SK-N-SH (cell line): ENCODE results near the gene SCN8A. TPM values are rescaled to one million over a fixed set of nuclear protein-coding genes. Genes with fewer than 3 reads are reported as not detected.

ENCODE experiments used
- CTCF ChIA-PET: fragments of 300-600, 350-600 bp; formaldehyde crosslinking; extraction: SDS; loops from one replicate; lab custom pipeline; 2021; lab: Yijun Ruan, JAX
- POLR2A ChIA-PET: fragments of 350-600 bp; sonication (Branson Sonifier 250); formaldehyde crosslinking; extraction: SDS; loops from one replicate; lab custom pipeline; 2020; ENCODE audit warnings: antibody characterized with exemption, inconsistent platforms; lab: Yijun Ruan, JAX
- DNase-seq: peaks from one replicate; pipeline ENCODE4 v3.0.0; 2012
- H2AFZ ChIP-seq: fragments of 200-600 bp; sonication (generic); 2 replicates; pipeline ENCODE4 v1.8.1; 2016; ENCODE audit warnings: antibody characterized with exemption, mild to moderate bottlenecking, low read depth
- H3F3A ChIP-seq: fragments of 200-600 bp; sonication (generic); replicated peaks from 2 replicates; pipeline ENCODE3; 2016; ENCODE audit warnings: antibody characterized with exemption, mild to moderate bottlenecking; ENCODE audit not compliant: insufficient read depth
- H3K27ac ChIP-seq, 2 experiments: fragments of 200-500 bp in 1 of 2; fragments of 200-600 bp in 1 of 2; sonication (Bioruptor generic) in 1 of 2; sonication (generic), shearing (Covaris generic) in 1 of 2; 2 replicates each; pipeline versions ENCODE4 v1.5.1 to v1.6.1; 2014 to 2016; ENCODE audit warnings: low read depth in 2 of 2, inconsistent platforms in 1 of 2, low read length in 1 of 2, mild to moderate bottlenecking in 1 of 2, mixed read lengths in 1 of 2
- H3K27me3 ChIP-seq: fragments of 200-600 bp; sonication (generic), shearing (Covaris generic); 2 replicates; pipeline ENCODE4 v1.6.1; 2016; ENCODE audit warnings: mixed run types; ENCODE audit not compliant: insufficient read depth
- H3K36me3 ChIP-seq, 2 experiments: fragments of 200-500 bp in 1 of 2; fragments of 200-600 bp in 1 of 2; sonication (Bioruptor generic) in 1 of 2; sonication (generic) in 1 of 2; replicated peaks in 1 of 2; 2 replicates each; pipeline versions ENCODE3 to v1.5.1; 2014 to 2016; ENCODE audit warnings: low read length in 1 of 2, mild to moderate bottlenecking in 1 of 2; ENCODE audit not compliant: insufficient read depth in 2 of 2, control insufficient read depth in 1 of 2
- H3K4me1 ChIP-seq, 2 experiments: fragments of 200-500 bp in 1 of 2; fragments of 200-600 bp in 1 of 2; sonication (Bioruptor generic) in 1 of 2; sonication (generic), shearing (Covaris generic) in 1 of 2; 2 replicates each; pipeline versions ENCODE4 v1.5.1 to v1.6.1; 2014 to 2016; ENCODE audit warnings: low read depth in 1 of 2, low read length in 1 of 2, mixed run types in 1 of 2; ENCODE audit not compliant: insufficient read depth in 2 of 2, control insufficient read depth in 1 of 2
- H3K4me2 ChIP-seq: fragments of 200-600 bp; sonication (generic), shearing (Covaris generic); 2 replicates; pipeline ENCODE4 v1.6.1; 2017; ENCODE audit warnings: mixed run types
- H3K4me3 ChIP-seq, 2 experiments: fragments of 200-500 bp in 1 of 2; fragments of 200-600 bp in 1 of 2; sonication (Bioruptor generic) in 1 of 2; sonication (generic), shearing (Covaris generic) in 1 of 2; 2 replicates each; pipeline versions ENCODE4 v1.5.1 to v1.8.1; 2014 to 2016; ENCODE audit warnings: low read depth in 2 of 2, inconsistent platforms in 1 of 2, low read length in 1 of 2, mild to moderate bottlenecking in 1 of 2, mixed read lengths in 1 of 2, moderate library complexity in 1 of 2
- H3K79me2 ChIP-seq: fragments of 200-600 bp; sonication (generic); 2 replicates; pipeline ENCODE4 v1.8.1; 2017; ENCODE audit warnings: mild to moderate bottlenecking; ENCODE audit not compliant: insufficient read depth
- H3K9ac ChIP-seq: fragments of 200-600 bp; sonication (generic); 2 replicates; pipeline ENCODE4 v1.6.1; 2017; ENCODE audit warnings: mixed run types
- H3K9me2 ChIP-seq: fragments of 200-600 bp; sonication (generic); 2 replicates; pipeline ENCODE4 v1.6.1; 2017; ENCODE audit warnings: mixed run types
- H3K9me3 ChIP-seq: fragments of 200-600 bp; sonication (generic); 2 replicates; pipeline ENCODE4 v1.6.1; 2017; ENCODE audit warnings: mixed run types, mild to moderate bottlenecking, moderate library complexity
- H4K20me1 ChIP-seq: fragments of 200-600 bp; sonication (generic); 2 replicates; pipeline ENCODE4 v1.6.1; 2017; ENCODE audit warnings: mild to moderate bottlenecking, mixed run types; ENCODE audit not compliant: insufficient read depth
- EZH2phosphoT487 ChIP-seq: fragments of 200-600 bp; sonication (generic); IDR thresholded peaks from 2 replicates; pipeline ENCODE4 v1.6.1; 2017; ENCODE audit warnings: low read depth, mixed run types, mild to moderate bottlenecking, antibody characterized with exemption, moderate library complexity, borderline replicate concordance
- FOSL2 ChIP-seq: IDR thresholded peaks from 2 replicates; pipeline ENCODE4 v1.4.0; 2012; ENCODE audit warnings: low read depth, mild to moderate bottlenecking, moderate library complexity, borderline replicate concordance
- FOXJ3 ChIP-seq: sonication (generic); formaldehyde crosslinking; IDR thresholded peaks from 2 replicates; pipeline ENCODE4 v1.5.1; 2020; ENCODE audit warnings: mild to moderate bottlenecking, missing genetic modification reagents
- FOXM1 ChIP-seq: IDR thresholded peaks from 2 replicates; pipeline ENCODE4 v1.4.0; 2012; ENCODE audit warnings: low read depth, mild to moderate bottlenecking
- GATA2 ChIP-seq: sonication (generic); formaldehyde crosslinking; IDR thresholded peaks from 2 replicates; pipeline ENCODE4 v1.5.0; 2020; ENCODE audit warnings: mild to moderate bottlenecking, missing genetic modification reagents
- JUND ChIP-seq: IDR thresholded peaks from 2 replicates; pipeline ENCODE4 v1.4.0; 2012
- NFIC ChIP-seq: IDR thresholded peaks from 2 replicates; pipeline ENCODE4 v1.4.0; 2012; ENCODE audit warnings: borderline replicate concordance
- WGBS: methylation state at CpG from one replicate; pipeline ENCODE4 v1.1.6; 2017; ENCODE audit warnings: low lambda C conversion rate; 5-methylcytosine and 5-hydroxymethylcytosine counted together
- polyA plus RNA-seq, 3 experiments: library from polyadenylated mRNA; depleted of rRNA; stranded (reverse); fragments of >200 nt; gene quantifications; 2 replicates each; pipeline ENCODE4 v1.2.3, GENCODE V29; 2012

SCN8A gene
- polyA plus RNA-seq, 1 of the 3 experiments (the other 2 are of a cell fraction) = 7.1 TPM

DNA sequence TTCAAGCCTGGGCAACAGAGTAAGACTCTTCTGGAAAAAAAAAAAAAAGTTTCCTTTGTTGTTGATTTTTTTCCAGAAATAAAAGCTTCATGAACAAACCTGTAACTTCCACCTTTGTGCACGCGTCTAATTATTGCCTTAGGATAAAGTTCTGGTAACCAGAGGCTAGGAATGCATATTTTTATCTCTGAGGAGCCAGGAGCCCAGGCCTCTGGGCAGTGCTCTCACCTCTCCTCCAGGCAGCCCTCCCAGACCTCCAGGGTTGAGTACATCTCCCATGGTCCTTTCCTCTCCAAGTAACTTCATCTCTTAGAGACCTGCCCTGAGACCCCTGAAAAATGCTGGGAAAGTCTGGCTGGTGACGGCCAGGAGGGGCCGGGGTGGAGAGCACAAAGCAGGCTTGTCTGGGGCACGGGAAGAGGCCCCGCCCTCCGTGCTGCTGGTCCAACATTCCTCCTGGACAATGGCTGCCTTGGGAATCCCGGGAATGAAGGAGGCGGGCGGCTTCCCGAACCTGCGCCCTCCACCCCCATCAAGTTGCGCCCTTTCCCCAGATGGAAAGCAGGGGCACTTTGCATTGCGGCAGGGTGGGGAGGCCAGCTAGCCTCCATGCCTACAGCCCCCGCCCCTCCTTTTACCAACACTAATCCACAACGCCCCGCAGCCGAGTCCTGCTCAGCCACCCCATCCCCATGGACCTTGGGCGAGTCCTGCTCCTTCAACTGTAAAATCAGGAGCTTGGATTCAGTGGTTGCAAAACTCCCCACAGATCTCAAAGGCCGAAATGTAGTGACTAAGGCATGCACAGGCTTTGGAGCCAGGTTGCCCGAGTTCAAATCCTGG, 264.8 kb downstream of the SCN8A start (continued):
- no peak for TF ChIP-seq FOSL2
- no peak for TF ChIP-seq EZH2phosphoT487
- TF ChIP-seq FOXJ3 (CRISPR knock-in tag) = no peak
- no peak for TF ChIP-seq GATA2 (CRISPR knock-in tag)
- no peak for TF ChIP-seq NFIC

- Histone ChIP-seq H3K4me3 (no peak overlapping the region), H3K79me2 (no peaks in the 10 kb centered on the region), H3F3A (no peaks in the 10 kb centered on the region), H3K36me3 (no peaks in the 10 kb centered on the region), H3K4me1 (peaks cover 0 to 15% of the 10 kb centered on the region in 2 experiments; a peak in 1 of 4 replicates), H2AFZ (no peak overlapping the region), H3K4me2 (no peak overlapping the region), H3K27me3 (no peaks in the 10 kb centered on the region), H4K20me1 (no peaks in the 10 kb centered on the region), H3K9me2 (no peaks in the 10 kb centered on the region), H3K27ac (no peak overlapping the region), H3K9ac (no peak overlapping the region), H3K9me3 (no peaks in the 10 kb centered on the region)
- 80% methylated on average over 3 of the region's 3 CpGs for WGBS
- no peak for DNase-seq
- ChIA-PET POLR2A (no interaction called here), CTCF (no interaction called here)
- TF ChIP-seq JUND = no peak
- TF ChIP-seq NFIC = no peak
- TF ChIP-seq FOXM1 = no peak
These were observed 270.0 kb downstream of the SCN8A start for GRCh38 chr12:51860986-51861385.

Other genes with a start within 250 kb of the SCN8A start
- gene CELA1, start 244.6 kb upstream of the SCN8A start, polyA plus RNA-seq (2012; rRNA removed) = 0.05 TPM in 1 of 2 replicates, not detected in the other
- gene GALNT6, start 199.8 kb upstream of the SCN8A start, polyA plus RNA-seq (2012; rRNA removed) = 0.47 and 0.74 TPM in 2 replicates
- 3.6 and 5.2 TPM in 2 replicates for gene SLC4A8, start 166.4 kb upstream of the SCN8A start, polyA plus RNA-seq (2012; rRNA removed)